Raji (cell line): ENCODE data around the gene TBC1D22A.

Experiments
- POLR2A ChIP-seq: IDR thresholded peaks from 2 replicates; pipeline ENCODE4 v1.6.1; 2011; ENCODE audit warnings: low read depth, low read length, control low read depth; ENCODE audit not compliant: insufficient read depth

The TBC1D22A gene

DNA sequence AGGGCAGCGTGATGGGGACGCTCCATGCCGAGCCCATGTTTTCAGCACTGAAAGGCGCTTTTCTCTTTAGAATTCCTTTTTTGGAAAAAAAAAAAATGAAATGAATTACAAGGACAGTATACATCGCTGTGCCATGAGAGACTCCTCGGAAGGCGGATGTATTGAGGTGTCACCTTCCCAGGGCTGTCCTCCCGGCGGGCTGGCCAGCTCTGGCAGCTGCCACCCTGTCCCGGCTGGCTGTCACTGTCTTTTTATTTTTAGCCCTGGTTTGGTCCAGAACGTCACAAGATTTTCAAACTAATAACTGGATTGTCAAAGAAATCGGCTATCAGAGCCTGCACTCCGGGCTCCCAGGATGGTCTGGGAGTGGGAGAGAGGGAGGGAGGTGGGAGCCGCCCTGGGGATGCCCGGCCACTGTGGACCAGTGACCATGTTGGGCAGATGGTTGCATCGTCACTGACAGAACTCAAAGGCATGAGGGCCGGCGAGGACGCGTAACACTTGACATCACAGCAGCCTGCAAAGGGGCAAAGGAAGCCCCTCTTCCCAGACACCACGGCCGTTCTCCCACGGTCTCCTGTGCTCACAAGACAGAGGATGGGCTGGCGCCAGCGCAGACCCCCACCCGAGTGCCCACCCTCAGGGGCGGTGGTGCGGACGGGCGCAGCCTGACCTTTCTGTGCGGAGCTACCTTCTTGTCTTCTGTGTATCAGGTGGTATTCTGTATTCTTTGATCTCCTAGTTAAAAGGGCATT, 392.9 kb downstream of the TBC1D22A start:
- no peak for TF ChIP-seq POLR2A

DNA sequence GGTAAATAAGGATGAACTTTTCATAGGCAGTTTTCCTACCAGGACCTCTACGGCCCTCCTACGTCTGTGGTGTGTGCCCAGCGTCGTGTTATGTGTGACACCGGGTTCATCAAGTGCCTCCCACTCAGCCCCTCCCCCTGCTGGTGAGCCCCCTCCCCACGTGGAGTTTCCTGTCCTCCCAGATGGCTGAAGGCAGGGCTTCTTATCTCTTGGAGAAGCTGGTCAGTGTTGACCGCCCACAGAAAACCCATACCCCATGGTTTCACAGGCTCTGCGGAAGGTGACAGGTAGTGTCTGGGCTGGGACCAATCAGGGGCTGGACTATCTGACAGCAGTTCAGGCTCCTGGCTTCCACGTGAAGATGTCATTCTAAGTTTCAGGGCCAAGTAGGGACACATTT, 393.5 kb downstream of the TBC1D22A start:
- TF ChIP-seq POLR2A, result no peak

DNA sequence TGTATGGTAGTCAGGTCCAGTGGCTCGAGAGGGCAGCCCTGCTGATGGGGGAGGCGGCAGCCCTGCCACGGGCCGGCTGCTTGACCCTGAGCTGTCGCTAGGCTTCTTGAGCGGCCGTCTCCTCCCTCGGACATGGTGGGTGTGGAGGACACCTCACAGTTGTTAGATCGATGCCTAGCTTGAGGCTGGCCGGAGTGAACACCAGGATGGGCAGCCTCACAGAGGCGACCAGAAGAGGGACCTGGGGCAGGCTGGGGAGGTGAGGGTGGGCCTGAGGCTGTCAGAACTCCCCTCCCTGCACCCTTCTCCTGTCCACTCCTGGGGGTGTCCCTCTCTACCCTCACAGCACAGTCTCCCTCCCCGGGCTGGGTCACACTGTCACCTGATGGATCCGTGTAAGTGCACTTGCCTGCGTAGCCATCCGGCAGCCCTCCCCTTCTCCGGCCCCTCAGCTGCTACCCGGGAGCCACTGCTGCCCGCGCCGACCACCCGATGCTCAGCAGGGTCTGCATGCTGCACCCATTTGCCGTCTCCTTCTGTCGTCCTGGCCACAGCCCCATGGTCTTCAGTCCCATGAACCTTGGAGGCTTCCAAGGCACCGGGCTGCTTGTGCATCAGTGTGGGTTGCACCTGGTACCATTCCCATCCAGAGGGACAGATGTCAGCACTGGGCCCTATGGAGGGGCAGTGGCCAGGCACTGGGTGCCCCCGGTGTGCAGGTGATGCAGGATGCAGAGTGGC, 394.1 kb downstream of the TBC1D22A start:
- no peak for TF ChIP-seq POLR2A

DNA sequence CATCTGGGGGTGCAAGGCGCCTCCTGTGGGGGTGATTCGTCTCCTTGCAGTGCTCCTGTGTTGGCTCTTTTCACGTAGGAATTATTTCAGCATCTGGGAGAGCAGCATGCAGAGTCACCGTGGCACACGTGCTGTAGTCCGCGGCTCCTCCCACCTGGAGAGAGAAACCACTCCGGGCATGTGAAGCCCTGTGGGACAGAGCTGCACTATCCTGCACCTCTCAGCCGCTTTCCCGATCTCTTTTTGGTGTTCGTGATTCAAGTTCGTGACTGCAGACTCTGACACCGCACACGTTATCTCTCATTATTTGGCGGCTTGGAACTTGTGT, 394.6 kb downstream of the TBC1D22A start:
- no peak for TF ChIP-seq POLR2A

DNA sequence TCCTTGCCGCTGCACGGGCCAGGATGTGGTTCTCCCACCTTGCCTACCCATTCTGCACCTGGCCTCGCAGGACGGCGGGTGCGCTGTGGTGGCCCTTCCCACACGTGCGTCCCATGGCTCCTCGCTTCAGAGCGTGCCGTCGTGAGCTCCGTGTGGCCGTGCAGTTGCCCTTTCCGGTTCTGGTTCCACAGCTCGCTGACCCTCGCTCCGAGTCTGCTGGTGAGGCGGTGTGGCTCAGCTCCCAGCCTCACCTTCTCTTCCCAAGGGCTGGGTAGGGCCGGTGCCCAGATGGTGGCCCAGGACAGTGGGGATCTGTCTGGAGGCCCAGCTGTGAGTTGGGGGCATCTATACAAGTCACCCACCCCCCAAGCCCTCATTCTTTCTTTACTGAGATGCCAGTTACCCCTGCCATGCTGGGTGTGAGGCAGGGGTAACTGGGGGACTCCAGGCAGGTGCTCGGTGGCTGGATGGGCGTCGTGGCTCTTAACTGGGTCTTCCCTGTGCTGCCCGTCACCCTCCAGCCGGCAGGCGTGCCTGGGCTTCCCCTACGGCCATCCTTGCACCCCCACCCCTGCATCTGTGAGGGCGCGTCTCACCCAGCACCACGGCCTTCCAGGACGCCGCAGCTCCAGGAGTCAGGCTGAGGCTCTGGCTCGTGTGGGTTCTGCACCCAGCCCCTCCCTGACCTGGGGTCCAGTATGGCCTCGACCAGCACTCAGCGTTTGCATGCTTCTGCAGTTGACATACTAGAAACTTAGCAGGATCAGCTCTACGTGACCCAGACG, 395.2 kb downstream of the TBC1D22A start:
- no peak for TF ChIP-seq POLR2A

DNA sequence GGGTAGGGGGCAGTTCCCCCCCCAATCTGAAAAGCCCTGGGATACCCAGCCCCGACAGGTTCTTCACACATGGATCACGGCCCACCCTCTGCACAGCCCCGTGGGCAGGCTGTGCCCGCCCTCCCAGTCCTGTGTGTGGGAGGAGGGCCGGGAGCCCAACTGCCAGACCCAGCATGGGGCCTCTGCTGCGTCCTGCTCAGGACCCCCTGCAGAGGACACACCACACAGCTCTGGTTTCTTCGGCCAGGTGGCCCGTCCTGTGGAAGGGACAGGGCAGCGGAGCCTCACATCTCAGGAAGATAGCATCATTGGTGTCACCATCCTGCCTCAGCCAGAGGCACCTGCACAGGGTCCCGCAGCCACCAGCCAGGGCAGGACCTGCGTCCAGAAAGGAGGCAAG, 396.0 kb downstream of the TBC1D22A start:
- TF ChIP-seq POLR2A, result no peak

DNA sequence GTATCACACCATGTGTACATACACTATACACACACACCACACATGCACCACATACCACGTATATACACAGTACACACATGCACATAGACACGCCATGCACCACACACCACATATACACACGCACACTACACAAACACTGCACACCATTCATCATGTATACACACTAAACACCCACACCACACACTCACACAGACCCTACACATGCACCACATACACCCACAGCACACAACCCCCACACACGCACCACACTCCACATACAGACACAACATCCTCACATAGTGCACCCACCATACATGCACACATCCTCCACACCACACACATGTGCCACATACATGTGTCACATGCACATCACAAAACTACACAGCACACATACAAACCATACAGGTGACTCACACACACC, 397.1 kb downstream of the TBC1D22A start:
- no peak for TF ChIP-seq POLR2A

DNA sequence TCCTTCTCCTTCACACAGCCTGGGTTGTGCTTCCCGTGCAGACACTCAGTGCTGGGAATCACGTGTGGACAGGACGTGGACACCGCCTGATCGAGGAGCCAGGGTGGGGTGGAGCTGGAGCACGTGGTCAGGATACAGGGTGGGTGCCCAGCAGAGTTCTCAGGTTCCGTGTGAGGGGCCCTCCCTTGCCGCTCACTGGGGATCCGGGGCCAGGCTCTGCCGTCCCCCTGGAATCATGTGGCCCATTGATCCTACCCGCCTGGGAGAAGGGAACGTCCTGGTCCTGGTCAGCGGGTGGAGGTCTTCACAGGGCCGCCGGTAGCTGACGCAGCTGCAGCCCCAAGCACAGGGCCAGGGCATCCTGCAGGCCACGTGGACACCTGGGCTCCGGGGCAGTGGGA, 397.7 kb downstream of the TBC1D22A start:
- no peak for TF ChIP-seq POLR2A

DNA sequence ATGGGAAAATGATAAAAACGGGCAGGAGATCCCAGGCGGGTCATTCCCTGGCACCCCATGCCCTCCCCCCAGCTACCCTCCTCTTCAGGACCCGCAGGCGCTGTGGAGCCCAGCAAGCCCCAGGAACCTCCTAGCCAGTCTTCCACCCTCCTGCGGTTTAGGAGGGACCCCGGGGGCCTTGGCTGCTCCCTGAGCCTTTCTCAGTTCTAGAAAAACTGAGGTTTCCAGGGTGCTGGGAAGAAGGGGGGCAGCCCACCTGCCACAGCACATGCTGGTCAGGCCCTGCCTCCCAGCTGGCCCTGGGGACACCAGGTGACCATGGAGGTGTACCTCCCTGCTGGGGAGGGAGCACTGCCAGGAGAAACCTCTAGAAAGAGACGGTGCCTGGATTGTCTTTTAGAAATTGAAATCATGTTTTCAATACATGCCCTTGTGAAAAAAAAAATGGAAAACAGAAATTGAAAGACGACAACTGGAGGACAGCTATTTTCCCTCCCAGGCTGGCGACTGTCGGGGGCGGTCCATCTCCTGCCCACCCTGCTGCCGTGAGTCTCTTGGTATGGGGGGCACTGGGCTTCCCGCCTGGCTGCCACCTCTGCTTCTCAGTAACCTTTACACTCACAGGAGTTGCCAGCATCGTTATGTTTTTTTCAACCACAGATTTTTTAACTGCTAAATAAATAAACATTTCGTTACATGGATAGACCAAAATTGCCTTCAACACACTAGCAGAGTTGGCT, 398.5 kb downstream of the TBC1D22A start:
- TF ChIP-seq POLR2A, result no peak

DNA sequence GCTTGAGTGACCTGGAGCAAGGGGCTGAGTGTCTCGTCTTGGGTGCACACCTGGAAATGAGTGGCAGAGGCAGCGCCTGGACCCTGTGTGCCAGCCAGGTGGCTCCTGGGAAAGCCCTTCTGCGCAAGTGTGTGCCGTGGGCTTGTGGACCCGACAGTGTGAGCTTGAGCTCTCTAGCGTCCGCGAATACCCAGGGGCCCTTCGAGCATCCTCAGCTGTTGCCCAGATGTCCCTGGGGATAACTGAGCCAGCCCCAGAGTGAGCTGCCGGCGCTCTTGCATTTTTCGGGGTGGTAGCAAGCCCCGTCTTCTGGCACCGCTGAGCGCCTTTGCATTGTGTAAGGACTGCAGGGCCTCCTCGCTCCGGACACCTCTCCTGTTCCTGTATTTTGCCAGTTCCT, 399.2 kb downstream of the TBC1D22A start:
- TF ChIP-seq POLR2A, result no peak

DNA sequence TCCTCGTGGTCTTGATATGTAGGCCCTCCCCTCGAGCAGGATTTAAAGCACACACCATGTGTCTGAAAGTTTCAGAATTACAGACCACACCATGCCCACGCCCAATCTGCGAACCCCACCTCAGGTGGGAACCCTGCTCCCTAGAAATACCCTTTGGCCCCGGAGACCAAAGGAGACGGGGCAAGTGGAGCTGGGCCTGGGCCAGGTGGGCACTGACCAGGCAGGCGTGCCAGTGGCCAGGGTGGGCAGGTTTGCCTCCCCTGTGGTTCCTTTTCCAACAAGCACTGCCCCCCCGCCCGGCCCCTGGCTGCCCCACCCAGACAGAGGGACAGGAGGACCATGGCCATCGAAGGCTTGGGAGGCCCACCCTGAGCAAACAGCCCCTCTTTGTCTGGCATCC, 400.4 kb downstream of the TBC1D22A start:
- no peak for TF ChIP-seq POLR2A

DNA sequence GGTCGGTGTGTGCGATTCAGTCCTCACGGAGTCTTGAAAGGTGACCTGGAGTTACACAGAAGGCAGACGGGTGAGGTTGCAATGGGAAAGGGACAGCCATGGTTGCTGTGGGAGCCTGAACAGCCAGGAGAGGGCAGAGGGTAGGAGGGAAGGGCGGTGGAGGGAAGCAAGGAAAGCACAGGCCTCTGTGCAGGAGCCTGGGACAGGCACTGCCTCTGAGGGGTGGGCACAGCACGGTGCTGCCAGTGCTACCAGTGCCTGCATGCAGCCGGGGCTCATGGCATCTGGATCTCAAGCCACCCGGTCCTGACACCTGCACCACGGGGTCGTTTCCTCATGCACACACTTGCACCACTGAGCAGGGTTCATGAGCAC, 401.0 kb downstream of the TBC1D22A start:
- no peak for TF ChIP-seq POLR2A

DNA sequence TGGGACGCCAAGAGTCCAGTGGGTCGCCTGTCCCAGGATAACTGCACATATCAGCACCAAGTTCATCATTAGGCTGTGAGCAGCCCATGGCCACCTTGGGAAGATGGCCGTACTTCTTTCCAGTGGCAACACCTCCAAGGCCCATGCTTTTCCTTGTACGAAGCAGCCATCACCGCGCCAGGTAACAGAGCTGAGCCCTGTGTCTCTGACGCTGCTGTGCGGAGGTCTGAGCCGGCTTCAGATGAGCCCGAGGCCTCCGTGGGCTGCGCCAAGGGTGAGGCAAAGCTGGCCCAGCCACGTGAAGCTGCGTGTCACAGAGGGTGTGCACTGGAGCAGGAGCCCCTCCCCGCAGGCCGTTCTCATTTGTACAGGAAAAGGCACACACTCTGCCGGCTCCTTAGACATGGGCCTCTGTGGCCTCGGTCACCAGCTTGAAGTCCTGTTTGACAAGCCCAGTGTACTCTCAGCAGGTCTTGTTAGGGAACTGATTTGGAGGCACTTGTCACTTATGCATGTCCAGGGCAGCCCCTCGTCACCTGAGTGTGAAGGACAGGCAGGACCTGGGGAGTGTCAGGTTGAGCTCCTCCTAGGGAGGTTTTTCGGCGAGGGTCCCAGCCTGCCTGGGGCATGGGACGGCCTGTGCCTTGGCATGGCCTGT, 401.5 kb downstream of the TBC1D22A start:
- TF ChIP-seq POLR2A, result no peak

DNA sequence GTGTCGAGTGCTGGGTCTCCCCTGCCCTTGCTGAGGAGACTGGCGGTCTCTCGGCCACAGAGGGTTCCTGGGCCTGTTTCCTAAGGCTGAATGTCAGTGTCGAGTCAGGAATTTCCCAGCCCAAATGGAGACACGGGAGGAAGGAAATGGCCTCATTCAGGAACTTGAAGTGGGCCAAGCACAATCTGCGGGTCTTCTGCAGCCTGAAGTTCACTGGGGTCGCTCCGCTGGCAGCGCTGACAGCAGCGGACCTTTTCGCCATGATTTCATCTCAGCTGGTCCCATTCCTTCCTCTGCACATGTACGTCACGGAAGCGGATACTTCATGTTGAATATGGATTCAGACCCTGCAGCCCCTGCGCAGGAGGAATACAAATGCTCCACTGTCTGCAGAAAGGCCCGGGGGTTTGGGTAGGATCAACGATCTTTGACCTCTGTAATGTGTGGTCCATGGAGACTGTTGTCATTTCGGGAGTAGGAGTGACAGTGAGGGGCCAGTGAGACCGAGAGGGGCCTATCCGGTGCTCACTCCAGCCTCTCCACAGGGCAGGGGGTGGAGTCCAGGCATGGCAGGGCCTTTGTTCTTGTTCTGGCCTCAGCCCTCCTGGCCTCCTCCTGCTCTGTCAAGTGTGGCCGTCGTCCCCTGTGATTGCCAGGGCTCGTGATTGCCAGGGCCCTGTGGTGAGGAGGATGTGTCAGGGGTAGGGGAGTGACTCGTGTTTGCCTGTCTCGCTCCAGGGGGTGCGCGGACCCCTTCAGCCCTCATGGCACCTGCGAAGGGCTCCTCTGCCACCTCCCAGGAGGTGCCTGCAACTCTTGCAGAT, 402.3 kb downstream of the TBC1D22A start:
- TF ChIP-seq POLR2A, result no peak
